Astrocyte (in vitro differentiated cells and primary cell): ENCODE data around the gene BCL2L14. TPM values are rescaled to one million over a fixed set of nuclear protein-coding genes. Genes with fewer than 3 reads are reported as not detected.

Experiments
- DNase-seq: peaks from one replicate; pipeline ENCODE4 v3.0.0-alpha.2; 2010; ENCODE audit warnings: low read depth
- FAIRE-seq: peaks from 2 replicates; lab custom pipeline; 2011; peaks lifted over from hg19 to GRCh38; lab: Jason Lieb, UNC
- H2AFZ ChIP-seq: 2 replicates; pipeline ENCODE4 v1.6.0; 2012; ENCODE audit warnings: low read depth, low read length, inconsistent platforms
- H3K27ac ChIP-seq: 2 replicates; pipeline ENCODE4 v1.5.1; 2011; ENCODE audit warnings: low read depth, low read length, inconsistent platforms
- H3K27me3 ChIP-seq: 2 replicates; pipeline ENCODE4 v1.6.0; 2011; ENCODE audit warnings: low read length, inconsistent platforms; ENCODE audit not compliant: insufficient read depth
- H3K36me3 ChIP-seq: 2 replicates; pipeline ENCODE4 v1.5.1; 2011; ENCODE audit warnings: low read length, inconsistent platforms; ENCODE audit not compliant: insufficient read depth
- H3K4me1 ChIP-seq: 2 replicates; pipeline ENCODE4 v1.5.1; 2011; ENCODE audit warnings: low read length, inconsistent platforms; ENCODE audit not compliant: insufficient read depth
- H3K4me2 ChIP-seq: 2 replicates; pipeline ENCODE4 v1.6.0; 2012; ENCODE audit warnings: low read length, inconsistent platforms
- H3K4me3 ChIP-seq: 2 replicates; pipeline ENCODE4 v1.5.1; 2011; ENCODE audit warnings: low read depth, mild to moderate bottlenecking, low read length, inconsistent platforms; ENCODE audit not compliant: insufficient read depth
- H3K79me2 ChIP-seq: 2 replicates; pipeline ENCODE4 v1.6.0; 2012; ENCODE audit warnings: mild to moderate bottlenecking, low read length, inconsistent platforms; ENCODE audit not compliant: insufficient read depth
- H3K9ac ChIP-seq: 2 replicates; pipeline ENCODE4 v1.6.0; 2012; ENCODE audit warnings: mild to moderate bottlenecking, low read length, inconsistent platforms
- H3K9me3 ChIP-seq: 2 replicates; pipeline ENCODE4 v1.5.1; 2012; ENCODE audit warnings: low read depth, mild to moderate bottlenecking, low read length, inconsistent platforms; ENCODE audit not compliant: insufficient read depth
- H4K20me1 ChIP-seq: 2 replicates; pipeline ENCODE4 v1.6.0; 2012; ENCODE audit warnings: low read length, inconsistent platforms; ENCODE audit not compliant: insufficient read depth
- H3K27ac Mint-ChIP-seq: one replicate; pipeline ENCODE4 v1.8.0; 2021; ENCODE audit warnings: mild to moderate bottlenecking, mixed read lengths; ENCODE audit not compliant: unreplicated experiment
- H3K27me3 Mint-ChIP-seq: one replicate; pipeline ENCODE4 v1.8.0; 2021; ENCODE audit warnings: low read depth, mixed read lengths; ENCODE audit not compliant: unreplicated experiment
- H3K36me3 Mint-ChIP-seq: one replicate; pipeline ENCODE4 v1.8.0; 2021; ENCODE audit warnings: low read depth, mixed read lengths; ENCODE audit not compliant: unreplicated experiment
- H3K4me1 Mint-ChIP-seq: one replicate; pipeline ENCODE4 v1.8.0; 2021; ENCODE audit warnings: low read depth, mixed read lengths; ENCODE audit not compliant: unreplicated experiment
- H3K4me3 Mint-ChIP-seq: one replicate; pipeline ENCODE4 v1.8.0; 2021; ENCODE audit warnings: mild to moderate bottlenecking, moderate library complexity, mixed read lengths; ENCODE audit not compliant: unreplicated experiment
- H3K9me3 Mint-ChIP-seq: one replicate; pipeline ENCODE4 v1.8.0; 2021; ENCODE audit warnings: mild to moderate bottlenecking, mixed read lengths; ENCODE audit not compliant: unreplicated experiment
- CTCF ChIP-seq: IDR thresholded peaks from 2 replicates; pipeline ENCODE4 v1.5.1; 2011; ENCODE audit warnings: low read depth, mild to moderate bottlenecking, inconsistent platforms, low read length, moderate library complexity; ENCODE audit not compliant: insufficient read depth
- EZH2 ChIP-seq: IDR thresholded peaks from 2 replicates; pipeline ENCODE4 v1.6.1; 2012; ENCODE audit warnings: mild to moderate bottlenecking, low read length, inconsistent platforms; ENCODE audit not compliant: insufficient read depth
- total RNA-seq: library from RNA; stranded (reverse); gene quantifications from 2 replicates; pipeline ENCODE4 v1.2.1, GENCODE V29; 2021

Gene BCL2L14
- total RNA-seq, 1 donor from 2014 or later: not detected

- Mint-ChIP-seq H3K4me3 (no peak overlapping the region), H3K27ac (no peak overlapping the region), H3K27me3 (peaks cover 14% of the 10 kb centered on the region), H3K36me3 (no peaks in the 10 kb centered on the region), H3K4me1 (peaks cover 4% of the 10 kb centered on the region), H3K9me3 (no peaks in the 10 kb centered on the region)
- Histone ChIP-seq H3K9me3 (no peaks in the 10 kb centered on the region), H3K4me1 (no peaks in the 10 kb centered on the region), H3K27me3 (no peaks in the 10 kb centered on the region), H3K36me3 (no peaks in the 10 kb centered on the region), H3K4me2 (no peak overlapping the region), H3K27ac (no peak overlapping the region), H4K20me1 (no peaks in the 10 kb centered on the region), H3K79me2 (no peaks in the 10 kb centered on the region), H3K9ac (no peak overlapping the region), H2AFZ (no peak overlapping the region), H3K4me3 (no peak overlapping the region)
- DNase-seq (no peak), FAIRE-seq (no peak)
- TF ChIP-seq EZH2 (no peak), CTCF (no peak)
Measured at GRCh38 chr12:12056951-12057350, 13.8 kb upstream of the BCL2L14 start.

GRCh38 chr12:12064596-12064995, 6.1 kb upstream of the BCL2L14 start:
- FAIRE-seq: no peak
- Histone ChIP-seq H3K27ac (no peak overlapping the region), H3K36me3 (no peaks in the 10 kb centered on the region), H3K27me3 (no peaks in the 10 kb centered on the region), H3K4me2 (no peak overlapping the region), H3K9ac (no peak overlapping the region), H3K9me3 (no peaks in the 10 kb centered on the region), H2AFZ (no peak overlapping the region), H4K20me1 (no peaks in the 10 kb centered on the region), H3K4me1 (no peaks in the 10 kb centered on the region), H3K79me2 (no peaks in the 10 kb centered on the region), H3K4me3 (no peak overlapping the region)
- Mint-ChIP-seq H3K36me3 (no peaks in the 10 kb centered on the region), H3K27ac (no peak overlapping the region), H3K9me3 (no peaks in the 10 kb centered on the region), H3K27me3 (peaks cover 11% of the 10 kb centered on the region), H3K4me1 (no peaks in the 10 kb centered on the region), H3K4me3 (no peak overlapping the region)
- TF ChIP-seq EZH2 (no peak), CTCF (no peak)
- DNase-seq: no peak

- H3K4me1 ChIP-seq: no peaks in the 10 kb centered on the region
- no peak for DNase-seq
- H3K4me2 ChIP-seq: no peak overlapping the region
- no peaks in the 10 kb centered on the region for H3K9me3 Mint-ChIP-seq
- TF ChIP-seq CTCF (no peak), EZH2 (no peak)
- no peak overlapping the region for H3K4me3 Mint-ChIP-seq
- H3K4me1 Mint-ChIP-seq: peaks cover 8% of the 10 kb centered on the region
- no peak for FAIRE-seq
- no peaks in the 10 kb centered on the region for H3K79me2 ChIP-seq
- H3K27ac Mint-ChIP-seq: no peak overlapping the region
- H3K27ac ChIP-seq: no peak overlapping the region
- no peaks in the 10 kb centered on the region for H3K36me3 Mint-ChIP-seq
- peaks cover 10% of the 10 kb centered on the region for H3K27me3 ChIP-seq
- peaks cover 8% of the 10 kb centered on the region for H3K27me3 Mint-ChIP-seq
- H2AFZ ChIP-seq: no peak overlapping the region
- no peaks in the 10 kb centered on the region for H4K20me1 ChIP-seq
- no peak overlapping the region for H3K4me3 ChIP-seq
- no peak overlapping the region for H3K9ac ChIP-seq
- H3K36me3 ChIP-seq: no peaks in the 10 kb centered on the region
- no peaks in the 10 kb centered on the region for H3K9me3 ChIP-seq
Measured at GRCh38 chr12:12068751-12069150, 2.0 kb upstream of the BCL2L14 start.
